Measurements from ENCODE around the gene POU2F2.
"Not testable (repeated sequence)": the region's sequence is repeated elsewhere in the genome, so short reads cannot be mapped to it uniquely, and the experiment has no call there.

DNA sequence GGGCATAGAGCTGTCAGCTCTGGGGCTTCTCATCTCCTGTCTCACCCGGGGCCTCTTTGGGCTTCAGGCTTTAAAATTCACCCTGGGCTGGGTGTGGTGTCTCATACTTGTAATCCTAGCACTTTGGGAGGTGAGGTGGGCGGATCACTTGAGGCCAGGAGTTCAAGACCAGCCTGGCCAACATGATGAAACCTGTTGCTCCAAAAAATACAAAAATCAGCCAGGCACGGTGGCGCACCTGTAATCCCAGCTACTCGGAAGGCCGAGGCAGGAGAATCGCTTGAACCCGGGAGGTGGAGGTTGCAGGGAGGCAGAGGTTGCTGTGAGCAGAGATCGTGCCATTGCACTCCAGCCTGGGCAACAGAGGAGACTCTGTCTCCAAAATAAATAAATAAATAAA is 91.8 kb downstream of the POU2F2 start:
- TF ChIP-seq, protein P1, sequence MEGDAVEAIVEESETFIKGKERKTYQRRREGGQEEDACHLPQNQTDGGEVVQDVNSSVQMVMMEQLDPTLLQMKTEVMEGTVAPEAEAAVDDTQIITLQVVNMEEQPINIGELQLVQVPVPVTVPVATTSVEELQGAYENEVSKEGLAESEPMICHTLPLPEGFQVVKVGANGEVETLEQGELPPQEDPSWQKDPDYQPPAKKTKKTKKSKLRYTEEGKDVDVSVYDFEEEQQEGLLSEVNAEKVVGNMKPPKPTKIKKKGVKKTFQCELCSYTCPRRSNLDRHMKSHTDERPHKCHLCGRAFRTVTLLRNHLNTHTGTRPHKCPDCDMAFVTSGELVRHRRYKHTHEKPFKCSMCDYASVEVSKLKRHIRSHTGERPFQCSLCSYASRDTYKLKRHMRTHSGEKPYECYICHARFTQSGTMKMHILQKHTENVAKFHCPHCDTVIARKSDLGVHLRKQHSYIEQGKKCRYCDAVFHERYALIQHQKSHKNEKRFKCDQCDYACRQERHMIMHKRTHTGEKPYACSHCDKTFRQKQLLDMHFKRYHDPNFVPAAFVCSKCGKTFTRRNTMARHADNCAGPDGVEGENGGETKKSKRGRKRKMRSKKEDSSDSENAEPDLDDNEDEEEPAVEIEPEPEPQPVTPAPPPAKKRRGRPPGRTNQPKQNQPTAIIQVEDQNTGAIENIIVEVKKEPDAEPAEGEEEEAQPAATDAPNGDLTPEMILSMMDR (IDR thresholded peaks at IDR 0.05), result not testable (repeated sequence)
- TF ChIP-seq POLR2A (IDR thresholded peaks at IDR 0.05), result not testable (repeated sequence)
